ENCODE data around the gene RXFP4.
"Not testable (repeated sequence)": the region's sequence is repeated elsewhere in the genome, so short reads cannot be mapped to it uniquely, and the experiment has no call there.

Gene RXFP4, protein sequence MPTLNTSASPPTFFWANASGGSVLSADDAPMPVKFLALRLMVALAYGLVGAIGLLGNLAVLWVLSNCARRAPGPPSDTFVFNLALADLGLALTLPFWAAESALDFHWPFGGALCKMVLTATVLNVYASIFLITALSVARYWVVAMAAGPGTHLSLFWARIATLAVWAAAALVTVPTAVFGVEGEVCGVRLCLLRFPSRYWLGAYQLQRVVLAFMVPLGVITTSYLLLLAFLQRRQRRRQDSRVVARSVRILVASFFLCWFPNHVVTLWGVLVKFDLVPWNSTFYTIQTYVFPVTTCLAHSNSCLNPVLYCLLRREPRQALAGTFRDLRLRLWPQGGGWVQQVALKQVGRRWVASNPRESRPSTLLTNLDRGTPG

DNA sequence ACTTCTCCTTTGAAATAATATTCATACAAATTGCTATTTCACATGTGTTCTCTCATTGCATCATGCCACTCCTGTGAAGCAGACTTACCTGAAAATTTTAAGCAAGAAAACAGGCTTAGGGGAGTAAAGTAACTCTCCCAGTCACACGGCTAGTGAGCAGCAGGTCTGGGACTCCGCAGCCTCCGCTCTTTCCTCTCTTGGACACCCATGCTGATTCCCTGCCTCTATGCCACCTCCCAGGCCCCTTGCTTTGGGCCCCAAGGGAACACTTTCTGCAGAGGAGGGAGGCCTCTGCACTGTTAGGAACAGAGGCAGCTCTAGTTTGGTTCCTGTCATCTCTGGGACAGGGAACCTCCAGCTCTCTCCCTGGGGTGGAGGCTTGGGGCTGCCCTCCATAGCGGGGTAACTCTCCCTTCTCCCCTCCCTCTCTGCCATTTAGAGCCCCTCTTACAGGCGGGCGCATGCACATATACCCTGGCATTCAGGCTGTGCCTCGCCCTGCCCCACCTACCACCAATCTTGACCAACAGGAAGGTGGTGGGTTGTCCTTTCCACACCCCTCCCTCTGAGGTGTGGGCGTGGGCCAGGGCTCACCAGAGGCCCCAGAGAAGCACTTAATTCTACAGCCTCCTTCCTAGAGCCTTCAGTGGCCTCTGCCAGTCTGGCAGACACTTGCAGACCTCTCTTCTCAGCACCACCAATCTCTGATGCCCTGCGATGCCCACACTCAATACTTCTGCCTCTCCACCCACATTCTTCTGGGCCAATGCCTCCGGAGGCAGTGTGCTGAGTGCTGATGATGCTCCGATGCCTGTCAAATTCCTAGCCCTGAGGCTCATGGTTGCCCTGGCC lies at the start of gene RXFP4:
TSS of gene RXFP4 (plus strand) at position 646 of the 852 bp plus-strand sequence. CDS start at position 718, 72 bp downstream.
- no peak for DNase-seq (ENCODE audit: low read depth in 2 of 2)

DNA sequence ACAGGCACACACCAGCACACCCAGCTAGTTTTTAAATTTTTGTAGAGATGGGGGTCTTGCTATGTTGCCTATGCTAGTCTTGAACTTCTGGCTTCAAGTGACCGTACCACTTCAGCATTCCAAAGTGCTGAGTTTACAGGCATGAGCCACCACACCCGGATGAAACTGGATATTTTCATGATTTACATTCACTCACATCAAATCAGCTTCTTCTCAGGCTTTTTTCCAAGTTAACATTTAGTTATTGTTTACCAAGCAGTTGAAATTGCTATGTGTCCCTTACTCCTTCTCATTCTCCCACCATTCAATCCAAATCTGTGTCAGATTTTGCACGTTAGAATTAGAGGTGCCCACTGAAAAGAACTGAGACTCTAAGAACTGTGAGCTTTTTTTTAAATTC lies 48.6 kb upstream of the RXFP4 start:
- no peak for DNase-seq (ENCODE audit: low read depth in 2 of 2)

DNA sequence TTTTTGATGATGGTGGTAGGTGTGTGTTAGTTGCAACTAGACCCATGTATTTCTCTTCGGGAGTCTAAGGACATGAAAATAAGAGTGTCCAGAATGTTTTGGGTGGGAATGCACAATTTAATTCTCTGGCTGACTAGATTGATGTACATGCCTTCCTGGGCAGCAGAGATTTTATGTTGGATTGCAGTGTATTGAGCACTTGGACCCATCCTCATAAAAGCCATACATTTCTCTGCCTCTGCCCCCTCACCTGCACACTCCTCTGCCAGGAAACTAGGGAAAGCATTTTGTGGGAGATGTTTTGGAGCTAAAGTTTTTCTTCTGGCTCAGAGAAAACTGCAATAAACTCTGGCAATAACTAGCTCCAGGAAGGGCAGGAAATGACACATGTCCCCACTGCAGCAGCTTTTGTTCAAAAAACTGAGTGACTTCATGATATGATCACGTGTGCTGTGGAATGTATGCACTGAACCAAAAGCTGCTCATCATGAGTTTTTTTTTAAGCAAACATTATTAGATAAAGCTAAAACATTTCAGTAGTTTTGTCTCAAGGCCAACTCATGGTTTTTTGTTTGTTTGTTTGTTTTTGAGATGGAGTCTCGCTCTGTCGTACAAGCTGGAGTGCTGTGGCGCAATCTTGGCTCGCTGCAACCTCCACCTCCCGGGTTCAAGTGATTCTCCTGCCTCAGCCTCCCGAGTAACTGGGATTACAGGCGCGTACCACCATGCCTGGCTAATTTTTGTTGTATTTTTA lies 47.9 kb upstream of the RXFP4 start:
- DNase-seq (ENCODE audit: low read depth in 2 of 2), result peak in 1 of 2 donors; percentile 12

DNA sequence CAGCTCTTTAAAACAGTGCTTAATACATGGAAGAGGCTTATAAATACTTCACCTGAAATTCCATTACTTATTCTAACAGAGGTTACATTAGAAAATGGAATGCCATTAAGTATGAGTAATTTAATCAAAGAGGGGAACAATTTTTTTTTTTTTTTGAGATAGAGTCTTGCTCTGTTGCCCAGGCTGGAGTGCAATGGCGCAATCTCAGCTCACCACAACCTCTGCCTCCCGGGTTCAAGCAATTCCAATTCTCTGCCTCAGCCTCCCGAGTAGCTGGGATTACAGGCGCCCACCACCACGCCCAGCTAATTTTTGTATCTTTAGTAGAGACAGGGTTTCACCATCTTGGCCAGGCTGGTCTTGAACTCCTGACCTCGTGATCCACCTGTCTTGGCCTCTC lies 45.8 kb upstream of the RXFP4 start:
- DNase-seq (ENCODE audit: low read depth in 2 of 2), result not testable (repeated sequence)

DNA sequence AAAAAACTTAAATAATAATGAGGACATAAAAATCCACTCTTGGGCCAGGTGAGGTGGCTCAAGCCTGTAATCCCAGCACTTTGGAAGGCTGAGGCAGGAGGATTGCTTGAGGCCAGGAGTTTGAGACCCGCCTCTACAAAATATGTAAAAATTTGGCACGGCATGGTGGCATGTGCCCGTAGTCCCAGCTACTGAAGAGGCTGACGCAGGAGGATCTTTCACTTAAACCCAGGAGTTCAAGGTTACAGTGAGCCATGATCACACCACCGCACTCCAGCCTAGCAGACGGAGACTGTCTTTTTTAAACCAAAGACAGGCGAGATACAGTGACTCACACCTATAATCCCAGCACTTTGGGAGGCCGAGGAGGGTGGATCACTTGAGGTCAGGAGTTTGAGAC lies 45.0 kb upstream of the RXFP4 start:
- DNase-seq (ENCODE audit: low read depth in 2 of 2), result not testable (repeated sequence)

DNA sequence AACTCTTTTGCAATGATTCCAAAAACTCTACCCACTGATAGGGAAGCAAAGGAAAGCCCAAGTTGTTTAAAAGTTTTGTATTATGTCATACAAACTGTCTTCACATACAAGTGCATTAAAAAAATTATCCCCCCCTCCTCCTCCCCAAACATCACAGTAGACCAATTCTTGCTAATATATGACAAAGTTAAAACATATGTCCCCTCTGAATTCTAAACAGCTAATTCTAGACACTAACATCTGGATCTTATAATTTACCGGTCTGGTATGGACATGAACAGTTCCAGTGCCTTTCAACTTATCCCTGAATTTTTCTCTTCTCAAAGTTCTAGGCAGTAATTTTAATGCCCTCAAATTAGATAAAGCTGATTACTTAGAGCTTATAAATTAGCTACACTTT lies 43.7 kb upstream of the RXFP4 start:
- no peak for DNase-seq (ENCODE audit: low read depth in 2 of 2)

DNA sequence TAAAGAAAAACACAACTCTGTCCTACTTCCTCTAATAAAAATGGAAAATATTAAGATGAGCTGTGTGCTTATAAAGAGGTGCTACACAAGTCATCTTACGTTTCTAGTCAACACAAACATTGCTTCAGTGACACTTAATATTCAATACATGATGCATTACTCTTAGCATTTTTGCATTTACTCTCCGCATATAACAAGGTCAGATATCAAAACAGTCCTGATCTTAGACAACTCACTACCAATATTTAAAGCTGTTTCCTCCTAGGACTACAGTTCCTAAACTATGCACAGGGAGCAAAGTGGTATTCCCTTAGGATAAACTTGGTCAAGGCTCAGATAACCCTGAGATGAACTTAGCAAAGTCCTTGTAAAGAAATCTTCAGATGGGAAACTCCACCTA lies 42.5 kb upstream of the RXFP4 start:
- DNase-seq (ENCODE audit: low read depth in 2 of 2), result no peak

DNA sequence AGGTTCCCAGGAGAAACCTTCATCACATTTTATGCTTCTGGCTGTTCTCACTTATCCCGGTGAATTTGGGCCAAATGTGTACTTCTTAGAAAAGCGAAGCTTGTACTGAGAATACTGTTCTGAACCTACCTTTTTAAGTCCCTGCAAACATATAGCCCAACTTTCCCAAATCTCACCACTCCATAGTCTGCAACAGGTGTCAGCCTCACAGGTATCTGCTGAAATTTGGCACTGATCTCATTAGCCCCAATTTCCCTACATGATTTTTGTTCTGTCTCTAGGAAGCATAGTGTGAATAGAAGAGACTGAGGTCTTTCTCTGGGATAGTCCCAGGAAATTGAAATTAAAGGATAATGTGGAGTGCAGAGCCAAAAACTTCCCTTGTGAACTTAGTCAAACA lies 41.8 kb upstream of the RXFP4 start:
- DNase-seq (ENCODE audit: low read depth in 2 of 2), result no peak

DNA sequence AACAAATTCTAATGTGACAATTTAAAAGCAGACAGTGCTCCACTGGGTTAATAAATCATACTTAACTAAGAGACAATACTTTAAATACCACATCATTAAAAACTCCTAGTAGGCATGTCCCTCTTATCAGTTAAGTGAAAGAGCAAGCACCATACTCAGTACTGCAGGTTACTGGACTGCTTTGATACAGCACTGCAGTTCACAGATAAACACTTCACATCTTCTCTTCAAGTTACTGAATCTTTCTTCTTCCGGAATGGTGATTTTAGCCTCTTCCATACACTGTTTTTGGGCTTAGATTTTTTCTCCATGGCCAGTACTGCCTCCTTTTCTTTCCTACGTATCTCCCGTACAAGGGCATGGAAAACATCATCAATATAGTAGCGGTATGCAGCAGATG lies 41.3 kb upstream of the RXFP4 start:
- no peak for DNase-seq (ENCODE audit: low read depth in 2 of 2)

DNA sequence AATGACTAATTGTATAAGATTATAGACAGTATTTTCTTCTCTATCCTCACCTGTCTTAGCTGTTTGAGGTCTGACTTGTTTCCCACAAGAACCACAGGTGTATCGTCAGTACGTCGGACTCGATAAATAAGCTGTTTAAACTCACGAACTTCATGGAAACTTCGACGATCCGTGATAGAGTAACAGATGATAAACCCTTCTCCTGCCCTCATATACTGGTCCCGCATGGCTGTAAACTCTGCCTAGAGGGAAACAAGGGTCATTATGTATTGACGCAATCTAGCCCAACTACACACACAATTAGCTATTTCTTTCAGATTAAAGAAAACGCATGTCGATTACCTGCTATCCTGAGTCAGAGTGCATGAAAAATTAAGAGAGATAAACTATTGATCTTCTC lies 37.2 kb upstream of the RXFP4 start:
- DNase-seq (ENCODE audit: low read depth in 2 of 2), result no peak

DNA sequence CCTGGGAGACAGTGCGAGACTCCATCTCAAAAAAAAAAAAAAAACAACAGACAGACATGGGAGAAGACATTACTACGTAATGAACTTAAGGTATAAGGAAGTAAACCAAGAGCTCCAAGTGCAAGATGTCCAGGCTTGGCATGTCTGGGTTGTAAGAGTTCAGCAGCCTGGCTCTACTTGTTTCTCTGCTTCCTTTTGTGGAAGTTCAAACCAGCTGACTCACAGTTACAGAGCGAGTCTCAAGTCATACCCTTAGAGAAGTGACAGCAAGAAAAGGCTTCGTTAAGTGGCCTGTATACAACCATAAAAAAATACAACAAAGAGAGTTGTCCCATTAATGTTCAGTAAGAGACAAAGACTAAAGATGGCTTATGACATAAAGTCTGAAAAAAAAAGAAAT lies 31.5 kb upstream of the RXFP4 start:
- DNase-seq (ENCODE audit: low read depth in 2 of 2), result no peak

DNA sequence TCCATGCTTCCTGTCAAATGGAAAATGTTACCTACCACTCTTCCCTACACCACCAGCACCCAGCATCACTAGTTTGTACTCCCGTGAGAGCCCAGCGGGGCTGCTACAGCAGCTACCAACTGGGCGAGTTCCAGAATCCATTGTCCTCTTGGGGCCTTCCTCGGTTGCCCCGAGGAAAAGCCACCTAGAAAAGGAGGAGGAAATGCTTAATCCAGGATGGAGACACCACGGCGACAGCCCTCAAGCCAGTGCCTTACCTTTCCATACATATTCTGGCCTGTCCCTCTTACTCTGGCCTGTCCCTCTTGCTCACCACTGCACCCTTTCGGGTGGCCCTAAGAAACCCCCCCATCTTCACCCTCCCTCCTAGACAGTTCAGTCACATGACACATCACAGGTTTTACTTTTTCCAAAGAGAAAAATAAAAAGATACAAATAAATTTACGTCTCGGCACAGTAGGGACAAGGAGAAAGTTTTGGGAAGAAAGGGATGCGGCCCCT lies 30.8 kb upstream of the RXFP4 start:
- DNase-seq (ENCODE audit: low read depth in 2 of 2), result no peak

DNA sequence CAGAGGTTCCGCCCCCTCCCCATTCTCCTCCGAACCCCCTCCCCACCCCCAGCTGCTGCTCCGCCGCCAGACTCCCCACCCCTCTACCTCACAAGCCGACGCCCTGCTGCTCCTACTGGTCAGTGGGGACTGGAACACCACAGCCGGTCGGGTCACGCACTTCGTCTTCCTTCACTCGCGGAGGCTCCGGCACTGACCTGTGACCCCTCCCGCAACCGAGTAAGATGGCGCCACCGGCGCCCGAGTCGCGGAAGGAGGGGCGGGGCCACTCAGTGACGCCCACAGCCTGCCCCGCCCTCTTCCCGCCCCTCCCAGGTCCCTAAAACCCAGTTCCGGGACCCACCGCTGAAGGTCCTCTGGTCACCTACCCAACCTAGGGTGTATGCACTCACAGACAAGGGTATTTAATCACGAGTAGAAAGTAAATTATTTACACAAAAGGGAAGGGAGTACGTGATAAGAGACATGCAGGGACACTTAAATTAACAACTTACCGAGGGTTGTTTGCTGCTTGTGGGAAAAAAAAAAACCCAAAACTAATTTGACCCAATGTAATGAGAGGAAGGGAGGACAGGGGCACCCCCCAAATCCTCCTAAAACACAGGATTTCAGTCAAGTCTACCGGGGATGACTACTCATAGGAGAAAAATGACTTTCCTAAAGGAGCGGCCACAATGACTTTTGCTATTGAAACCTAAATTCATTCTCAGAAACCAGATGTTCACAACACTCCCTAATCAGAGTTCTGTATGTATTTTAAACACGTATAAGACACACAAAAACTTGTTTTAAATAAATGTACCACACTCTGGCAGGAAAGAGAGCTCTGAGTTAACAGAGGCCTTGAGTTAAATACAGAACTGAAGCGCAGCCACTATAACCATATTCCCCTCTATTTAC lies 30.0 kb upstream of the RXFP4 start, which contains the start of gene RIT1:
TSS of gene RIT1 (minus strand) at position 194 of the 900 bp plus-strand sequence. CDS start 588 bp downstream, outside the sequence.
- DNase-seq (ENCODE audit: low read depth in 2 of 2), result peak; percentile 68 to 78

DNA sequence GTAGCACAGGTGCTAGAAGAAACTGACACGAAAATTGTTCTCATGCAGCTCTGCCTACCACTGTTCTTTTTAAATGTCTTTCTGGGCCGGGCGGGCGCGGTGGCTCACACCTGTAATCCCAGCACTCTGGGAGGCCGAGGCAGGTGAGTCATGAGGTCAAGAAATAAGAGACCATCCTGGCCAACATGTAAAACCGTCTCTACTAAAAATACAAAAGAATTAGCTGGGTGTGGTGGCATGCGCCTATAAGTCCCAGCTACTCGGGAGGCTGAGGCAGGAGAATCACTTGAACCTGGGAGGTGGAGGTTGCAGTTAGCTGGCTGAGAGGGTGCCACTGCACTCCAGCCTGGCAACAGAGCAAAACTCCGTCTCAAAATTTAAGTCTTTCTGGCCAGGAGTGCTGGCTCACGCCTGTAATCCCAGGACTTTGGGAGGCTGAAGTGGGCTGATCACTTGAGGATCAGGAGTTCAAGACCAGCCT lies 29.3 kb upstream of the RXFP4 start:
- DNase-seq (ENCODE audit: low read depth in 2 of 2), result no peak

DNA sequence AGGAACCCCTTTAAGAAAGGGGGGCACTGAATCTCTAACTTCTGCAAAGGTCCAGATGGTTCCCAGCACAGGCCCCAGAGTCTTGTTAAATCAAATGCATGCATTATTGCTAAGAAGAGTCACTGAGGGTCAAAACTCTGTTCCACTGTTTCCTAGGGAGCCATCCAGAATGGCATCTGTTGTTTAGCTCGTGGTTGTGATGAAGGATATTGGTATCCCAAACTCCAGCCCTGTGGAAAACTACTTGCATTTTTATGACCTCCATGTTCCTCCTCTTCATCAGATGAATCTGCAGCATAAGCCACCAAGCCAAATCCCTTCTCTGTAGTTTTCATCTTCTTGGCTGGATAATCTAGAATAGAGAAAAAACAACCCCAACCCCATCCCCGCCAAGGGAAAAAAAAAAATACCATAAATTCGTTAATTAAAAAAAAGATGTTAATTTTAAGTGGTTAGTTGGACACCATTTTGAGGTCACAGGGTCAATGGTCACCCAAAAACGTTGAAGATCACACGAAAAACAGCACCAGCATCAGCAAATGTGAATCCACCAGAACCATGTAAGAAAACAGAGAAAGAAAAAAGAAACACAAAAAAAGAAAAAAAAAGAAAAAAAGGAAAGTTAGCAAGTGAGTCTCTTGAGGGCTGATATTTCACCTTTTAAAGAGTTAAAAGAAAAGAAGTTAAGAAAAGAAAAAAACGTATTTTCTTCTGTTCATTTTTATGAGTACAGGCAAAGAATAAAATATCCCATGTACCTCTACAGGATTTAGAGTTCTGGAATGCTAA lies 27.3 kb upstream of the RXFP4 start:
- DNase-seq (ENCODE audit: low read depth in 2 of 2), result no peak

DNA sequence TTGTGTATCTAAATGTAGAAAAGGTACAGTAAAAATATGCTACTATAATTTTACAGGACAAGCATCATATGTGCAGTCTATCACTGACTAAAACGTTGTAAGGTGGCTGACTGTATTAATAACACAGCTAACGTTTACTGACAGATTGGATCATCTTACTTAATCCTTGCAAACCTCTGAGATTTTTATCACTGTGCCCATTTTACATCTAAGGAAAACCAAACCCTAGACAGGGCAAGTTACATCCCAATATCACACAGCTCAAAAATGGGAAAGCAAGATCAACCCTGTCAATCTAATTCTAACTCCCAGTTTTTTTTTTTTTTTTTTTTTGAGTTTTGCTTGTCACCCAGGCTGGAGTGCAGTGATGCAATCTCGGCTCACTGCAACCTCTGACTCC lies 22.8 kb upstream of the RXFP4 start:
- no peak for DNase-seq (ENCODE audit: low read depth in 2 of 2)

DNA sequence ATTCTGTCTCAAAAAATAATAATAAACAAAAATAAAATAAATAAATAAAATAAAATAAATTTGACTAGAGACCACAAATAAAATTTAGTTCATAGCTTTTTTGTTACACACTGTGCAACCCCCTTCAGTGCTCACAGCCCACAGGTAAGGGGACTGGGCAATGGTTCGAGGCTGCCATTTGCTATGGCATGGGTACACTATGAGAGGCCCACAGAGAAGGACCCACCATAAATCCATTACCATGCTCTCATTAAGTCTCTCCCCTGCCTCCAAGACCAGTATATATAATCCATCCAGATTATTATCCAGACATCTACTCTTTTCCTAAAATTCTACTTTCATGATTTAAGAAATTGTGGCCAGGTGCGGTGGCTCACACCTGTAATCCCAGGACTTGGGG lies 21.6 kb upstream of the RXFP4 start:
- DNase-seq (ENCODE audit: low read depth in 2 of 2), result no peak

DNA sequence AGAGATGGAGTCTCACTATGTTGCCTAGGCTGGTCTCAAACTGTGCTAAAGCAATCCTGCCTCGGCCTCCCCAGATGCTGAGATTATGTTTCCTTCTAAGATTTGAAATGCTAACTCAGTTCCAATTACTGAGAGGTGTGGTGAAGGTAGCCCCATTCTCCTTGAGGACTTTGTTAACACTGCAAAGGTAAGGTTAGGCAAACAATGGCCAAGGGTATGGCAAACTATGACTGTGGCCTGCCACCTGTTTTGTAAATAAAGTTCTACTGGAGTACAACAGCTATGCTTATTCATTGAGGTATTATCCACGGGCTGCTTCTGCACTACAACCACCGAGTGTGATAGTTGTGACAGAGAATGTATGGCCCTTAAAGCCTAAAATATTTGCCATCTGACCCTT lies 20.7 kb upstream of the RXFP4 start:
- DNase-seq (ENCODE audit: low read depth in 2 of 2), result no peak

DNA sequence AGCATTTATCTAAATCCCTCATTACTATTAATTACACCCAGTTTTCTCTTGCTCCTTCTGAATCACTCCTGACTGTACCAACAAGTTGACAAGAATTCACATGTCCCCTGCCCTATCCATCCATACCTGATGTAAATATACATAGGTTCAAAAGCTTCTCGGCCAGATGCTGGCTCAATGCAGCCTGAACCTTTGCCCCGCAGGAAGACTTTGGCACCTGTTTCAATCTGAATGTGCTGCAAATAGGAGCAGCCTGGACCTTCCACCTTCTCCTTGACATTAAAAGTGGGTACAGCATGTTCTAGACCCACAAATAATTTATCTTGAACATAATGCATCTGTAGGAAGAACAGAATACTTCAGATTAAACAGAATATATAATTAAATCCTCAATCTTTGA lies 15.9 kb upstream of the RXFP4 start:
- no peak for DNase-seq (ENCODE audit: low read depth in 2 of 2)

DNA sequence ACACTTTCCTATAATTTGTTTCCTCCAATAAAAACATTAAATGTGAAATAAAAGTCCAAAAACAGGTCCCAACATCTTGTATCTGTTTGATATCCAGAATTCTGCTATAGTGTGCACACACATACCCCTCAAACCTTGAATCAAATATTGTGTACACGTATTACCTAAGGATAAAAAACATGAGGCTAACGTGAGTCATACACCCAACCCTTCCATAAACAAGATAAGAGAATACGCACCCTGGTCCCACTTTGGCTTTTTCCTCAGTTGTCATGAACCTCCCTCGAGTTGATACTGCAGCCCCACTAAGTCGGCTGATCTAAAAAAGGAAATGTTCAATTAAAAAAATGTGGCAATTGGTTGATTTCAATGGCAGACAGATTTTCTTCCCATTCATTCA lies 12.4 kb upstream of the RXFP4 start:
- DNase-seq (ENCODE audit: low read depth in 2 of 2), result no peak
